GM18907 (cell line): ENCODE results near the gene ZNF592.

ENCODE experiments used
- ATAC-seq: cut with Tn5 transposase; IDR thresholded peaks from one replicate; pipeline ENCODE4 v1.9.1; 2021; ENCODE audit warnings: mild to moderate bottlenecking, moderate library complexity; ENCODE audit not compliant: unreplicated experiment

The ZNF592 gene

DNA sequence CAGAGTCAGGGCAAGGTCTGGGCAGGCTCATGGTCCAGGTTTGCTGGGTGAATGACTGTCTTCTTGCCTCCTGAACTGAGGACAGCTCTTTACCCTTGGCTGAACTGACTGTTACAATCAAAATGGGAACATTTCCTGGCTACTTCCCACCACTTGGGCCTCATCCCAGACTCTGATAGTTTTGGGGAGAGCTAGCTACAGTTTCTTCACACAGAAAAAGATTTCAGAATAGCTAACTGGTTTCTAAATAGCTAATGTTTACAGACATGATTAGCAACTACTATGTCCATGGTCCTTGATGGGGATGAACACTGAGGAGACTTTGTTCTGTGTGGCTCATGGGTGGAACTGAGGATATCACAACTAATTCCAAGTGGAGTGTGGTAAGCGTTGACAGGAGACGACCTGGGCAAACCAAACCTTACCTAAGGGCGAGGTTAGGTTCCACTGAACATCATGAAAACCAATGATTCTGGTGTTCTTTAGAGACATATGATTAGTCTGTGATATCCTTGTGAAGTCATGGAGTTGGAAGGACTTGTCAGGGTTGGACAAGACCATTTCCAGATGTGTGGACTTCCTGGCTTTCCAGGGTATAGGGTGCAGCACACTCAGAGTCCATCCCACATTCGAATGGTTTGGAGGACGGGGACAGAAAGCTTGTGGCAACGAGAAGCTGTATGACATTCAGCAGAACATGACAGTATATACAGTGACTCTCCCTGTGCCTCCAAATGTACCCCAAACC is 76.0 kb downstream of the ZNF592 start:
- ATAC-seq: no peak

- ATAC-seq: no peak
These were observed 78.0 kb downstream of the ZNF592 start for GRCh38 chr15:84826369-84826823.

DNA sequence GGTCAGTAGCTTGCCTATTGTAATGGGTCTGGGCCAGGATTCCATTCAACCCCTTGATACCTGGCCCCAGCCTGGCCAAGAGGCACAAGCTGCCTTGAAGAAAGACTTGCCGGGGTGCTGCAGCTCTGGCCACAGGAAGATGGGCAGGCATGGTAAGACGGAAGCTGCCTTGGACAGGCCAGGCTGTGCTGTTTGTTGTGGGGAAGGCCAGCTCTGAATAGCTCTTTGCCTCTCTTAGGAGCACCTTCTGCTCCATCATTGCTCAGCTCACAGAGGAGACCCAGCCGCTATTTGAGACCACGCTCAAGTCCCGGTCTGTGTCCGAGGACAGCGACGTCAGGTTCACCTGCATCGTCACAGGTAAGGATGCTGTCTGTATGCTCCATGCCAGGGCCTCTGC is 78.9 kb downstream of the ZNF592 start:
- no peak for ATAC-seq

DNA sequence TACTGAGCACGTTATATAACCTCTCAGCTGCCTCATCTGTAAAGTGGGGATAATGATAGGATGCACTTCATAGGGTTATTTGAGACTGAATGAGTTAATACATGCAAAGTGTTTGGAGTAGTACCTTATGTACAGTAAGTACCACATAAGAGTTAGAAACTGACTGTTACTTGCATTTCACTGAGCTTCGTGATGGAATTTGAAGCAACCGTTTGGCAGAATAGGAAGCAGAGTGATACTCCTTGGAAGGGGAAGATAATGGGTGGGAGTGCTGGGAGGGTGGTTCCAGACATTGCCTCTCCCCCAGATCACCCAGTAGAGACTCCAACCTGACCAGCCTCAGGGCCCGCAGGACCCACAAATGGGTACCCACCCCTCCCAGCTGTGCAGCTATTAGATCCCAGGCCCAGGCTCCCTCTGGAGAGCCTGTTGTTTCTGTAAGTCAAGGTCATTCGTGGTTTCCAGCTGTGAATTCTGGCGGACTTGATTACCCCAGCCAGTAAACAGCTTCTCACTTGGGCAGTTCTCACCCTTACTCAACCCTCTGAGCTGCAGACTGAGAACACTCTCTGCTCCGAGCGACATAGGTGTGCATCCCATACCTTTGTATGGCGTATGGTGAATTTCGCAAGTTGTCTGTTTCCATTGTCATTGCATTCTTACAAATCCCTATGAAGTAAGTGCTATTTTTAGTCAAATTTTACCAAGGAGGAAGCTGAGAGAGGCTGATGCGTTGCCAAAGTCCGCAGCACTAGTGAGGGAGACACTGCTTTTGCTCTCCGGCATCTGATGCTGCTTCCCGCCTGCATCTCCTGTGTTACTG is 79.9 kb downstream of the ZNF592 start:
- no peak for ATAC-seq

GRCh38 chr15:84829428-84829827 is 81.0 kb downstream of the ZNF592 start:
- ATAC-seq: no peak

GRCh38 chr15:84830036-84830435 is 81.6 kb downstream of the ZNF592 start:
- ATAC-seq: no peak

DNA sequence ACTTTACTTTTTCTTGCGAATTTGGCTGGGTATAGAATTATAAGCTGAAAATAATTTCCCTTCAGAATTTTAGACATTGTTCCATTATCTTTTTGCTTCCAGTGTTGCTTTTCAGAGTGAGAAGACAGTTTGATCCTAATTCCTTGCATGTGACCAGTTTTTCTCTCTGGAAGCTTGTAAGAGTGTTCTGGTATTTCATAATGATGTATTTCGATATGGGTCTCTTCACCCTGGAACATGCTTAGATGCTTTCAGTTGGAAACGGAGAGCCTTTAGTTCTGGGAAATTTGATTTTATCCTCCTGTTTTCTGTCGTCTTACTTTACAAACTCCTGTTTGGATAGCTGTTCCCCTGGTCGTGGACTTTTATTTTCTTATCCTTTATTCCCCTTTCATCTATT is 82.6 kb downstream of the ZNF592 start:
- no peak for ATAC-seq

DNA sequence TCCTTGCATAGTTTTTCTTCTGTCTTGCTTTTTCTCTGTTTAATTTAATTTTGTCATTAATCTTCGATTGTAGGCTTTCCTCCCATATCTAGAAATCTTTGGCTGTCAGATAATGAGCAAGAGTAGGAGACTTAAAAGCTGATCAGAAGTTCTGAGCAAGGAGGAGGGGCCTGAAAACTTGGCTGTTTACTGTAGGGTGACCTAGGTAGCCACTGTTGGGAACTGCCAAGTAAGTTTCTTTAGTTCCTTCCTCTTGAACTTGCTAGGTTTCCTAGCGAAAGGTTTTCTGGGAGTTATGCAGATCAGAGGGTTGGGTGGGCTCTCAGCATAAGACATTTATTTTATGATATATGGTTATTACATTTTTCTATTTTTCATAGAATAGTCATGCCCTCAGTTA is 83.2 kb downstream of the ZNF592 start:
- ATAC-seq: no peak

GRCh38 chr15:84832448-84833040 is 84.2 kb downstream of the ZNF592 start:
- no peak for ATAC-seq

GRCh38 chr15:84833447-84834228 is 85.2 kb downstream of the ZNF592 start:
- ATAC-seq: no peak

DNA sequence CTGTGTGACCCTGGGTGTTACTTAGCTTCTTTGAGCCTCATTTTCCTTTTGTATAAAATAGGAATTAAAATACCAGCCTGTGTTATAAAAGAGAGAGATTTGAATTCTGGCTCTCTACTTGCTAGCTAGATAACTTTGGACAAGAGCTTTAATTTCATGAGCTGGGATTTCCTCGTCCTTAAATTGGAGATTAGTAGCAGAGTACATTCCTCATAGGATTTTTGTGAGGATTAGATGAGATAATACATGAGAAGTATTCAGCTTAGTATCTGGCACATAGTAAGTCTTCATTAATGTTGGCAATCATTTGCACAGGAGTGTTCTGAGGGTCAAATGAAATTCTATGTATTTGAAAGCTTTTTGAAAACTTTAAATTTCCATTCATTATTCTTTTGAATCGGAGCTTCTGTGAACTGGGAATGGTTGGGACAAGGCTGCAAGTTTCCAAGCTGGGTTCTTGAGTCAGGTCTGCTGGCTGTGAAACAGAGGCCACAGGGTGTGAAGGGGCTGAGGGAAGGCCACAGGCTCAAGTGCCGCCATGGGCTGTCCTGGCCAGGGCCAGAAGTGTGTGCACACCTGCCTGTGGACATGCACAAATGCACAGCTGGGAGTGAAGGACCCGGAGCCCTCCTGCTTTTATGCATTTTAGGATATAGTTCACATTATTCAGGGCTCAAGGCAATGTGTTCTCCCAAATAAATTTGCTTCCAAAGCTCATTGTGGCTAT is 86.0 kb downstream of the ZNF592 start:
- no peak for ATAC-seq

DNA sequence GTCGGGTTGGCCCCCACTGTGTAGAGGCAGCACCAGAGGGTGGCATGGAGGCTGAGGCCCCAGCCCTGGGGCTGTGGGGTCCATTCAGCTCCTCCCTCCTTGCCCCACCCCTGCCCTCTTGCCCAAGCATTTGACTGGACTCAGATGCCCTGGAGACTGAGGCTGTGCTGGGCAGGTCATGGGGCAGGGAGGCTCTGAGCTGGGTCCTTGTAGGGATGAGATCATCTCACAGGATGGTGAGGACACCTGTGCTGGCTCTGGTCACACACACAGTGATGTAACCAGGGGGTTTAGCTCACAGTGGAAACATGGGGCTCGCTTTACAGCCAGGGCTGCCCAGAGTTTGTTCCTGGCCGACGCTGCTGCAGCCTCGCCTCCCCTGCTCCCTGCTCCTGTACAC is 86.6 kb downstream of the ZNF592 start:
- ATAC-seq: no peak

DNA sequence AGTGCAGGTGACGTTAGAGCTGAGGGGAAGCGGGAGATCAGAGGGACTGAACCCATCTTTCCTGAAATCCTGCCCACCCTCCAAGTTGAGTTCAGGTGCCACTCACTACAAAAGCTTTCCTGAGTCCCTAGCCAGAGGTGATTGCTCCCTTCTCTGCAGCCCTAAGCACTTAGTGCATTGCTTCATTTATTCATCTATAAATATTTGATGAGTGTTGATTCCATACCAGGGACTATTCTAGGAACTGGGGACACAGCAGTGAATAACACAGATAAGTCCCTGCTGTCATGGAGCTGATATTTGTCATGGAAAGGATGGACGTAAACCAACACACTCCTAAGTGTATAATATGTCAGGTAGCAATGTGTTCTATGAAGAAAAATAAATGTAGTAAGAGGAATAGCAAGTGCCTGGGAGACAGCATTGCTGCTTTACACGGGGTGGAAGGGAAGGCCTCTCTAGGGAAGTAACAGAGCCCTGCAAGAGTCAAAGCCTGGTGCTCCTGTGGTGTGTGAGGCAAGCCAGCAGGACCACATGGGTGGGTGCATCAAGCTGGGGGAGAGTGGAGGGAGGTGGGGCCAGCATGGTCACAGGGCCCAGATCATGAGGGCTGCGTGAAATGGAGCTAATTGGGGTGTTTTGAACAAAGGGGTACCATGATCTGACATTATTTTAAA is 87.4 kb downstream of the ZNF592 start:
- no peak for ATAC-seq

- no peak for ATAC-seq
These were observed 88.5 kb downstream of the ZNF592 start for GRCh38 chr15:84836844-84837243.

DNA sequence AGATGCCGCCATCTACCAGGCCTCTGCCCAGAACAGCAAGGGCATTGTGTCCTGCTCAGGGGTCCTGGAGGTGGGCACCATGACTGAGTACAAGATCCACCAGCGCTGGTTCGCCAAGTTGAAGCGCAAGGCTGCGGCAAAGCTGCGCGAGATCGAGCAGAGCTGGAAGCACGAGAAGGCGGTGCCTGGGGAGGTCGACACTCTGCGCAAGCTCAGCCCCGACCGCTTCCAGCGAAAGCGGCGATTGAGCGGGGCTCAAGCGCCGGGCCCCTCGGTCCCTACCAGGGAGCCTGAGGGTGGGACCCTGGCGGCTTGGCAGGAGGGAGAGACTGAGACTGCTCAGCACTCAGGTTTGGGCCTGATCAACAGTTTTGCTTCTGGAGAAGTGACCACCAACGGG is 91.3 kb downstream of the ZNF592 start:
- ATAC-seq: no peak

- no peak for ATAC-seq
These were observed 91.9 kb downstream of the ZNF592 start for GRCh38 chr15:84840255-84840654.

GRCh38 chr15:84840741-84841429 is 92.5 kb downstream of the ZNF592 start:
- ATAC-seq: no peak

GRCh38 chr15:84842781-84843180 is 94.4 kb downstream of the ZNF592 start:
- no peak for ATAC-seq

- no peak for ATAC-seq
These were observed 96.6 kb downstream of the ZNF592 start for GRCh38 chr15:84844964-84845363.
